LNCaP clone FGC (cell line): ENCODE results near the gene PWWP2A.

Experiments used
- DNase-seq: peaks from one replicate; pipeline ENCODE4 v3.0.0-alpha.2; 2011; ENCODE audit warnings: low read depth
- H3K4me3 ChIP-seq: 2 replicates; pipeline ENCODE4 v1.5.1; 2011; ENCODE audit warnings: mild to moderate bottlenecking, low read depth, low read length, control low read depth
- CTCF ChIP-seq: IDR thresholded peaks from 2 replicates; pipeline ENCODE4 v1.5.1; 2012; ENCODE audit warnings: mild to moderate bottlenecking; ENCODE audit not compliant: control insufficient read depth, insufficient read depth; ENCODE audit errors: extremely low read depth

Gene PWWP2A

DNA sequence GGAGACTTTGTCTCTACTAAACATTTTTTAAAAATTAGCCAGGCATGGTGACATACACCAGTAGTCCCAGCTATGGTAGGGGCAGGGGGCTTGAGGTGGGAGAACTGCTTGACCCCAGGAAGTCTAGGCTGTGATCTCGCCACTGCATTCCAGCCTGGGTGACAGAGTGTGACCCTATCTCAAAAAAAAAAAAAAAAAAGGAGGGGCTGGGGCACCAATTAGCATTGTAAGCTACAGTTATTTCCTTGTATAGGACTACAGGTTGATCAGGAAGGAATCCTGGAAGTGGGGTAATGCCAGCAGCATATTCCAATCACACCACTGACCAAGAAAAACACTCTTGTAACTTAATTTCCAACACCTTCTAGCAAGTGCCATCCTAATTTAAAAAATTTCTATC is 32.1 kb downstream of the PWWP2A start:
- TF ChIP-seq CTCF: no peak
- no peak for DNase-seq
- H3K4me3 ChIP-seq: no peak overlapping the region

DNA sequence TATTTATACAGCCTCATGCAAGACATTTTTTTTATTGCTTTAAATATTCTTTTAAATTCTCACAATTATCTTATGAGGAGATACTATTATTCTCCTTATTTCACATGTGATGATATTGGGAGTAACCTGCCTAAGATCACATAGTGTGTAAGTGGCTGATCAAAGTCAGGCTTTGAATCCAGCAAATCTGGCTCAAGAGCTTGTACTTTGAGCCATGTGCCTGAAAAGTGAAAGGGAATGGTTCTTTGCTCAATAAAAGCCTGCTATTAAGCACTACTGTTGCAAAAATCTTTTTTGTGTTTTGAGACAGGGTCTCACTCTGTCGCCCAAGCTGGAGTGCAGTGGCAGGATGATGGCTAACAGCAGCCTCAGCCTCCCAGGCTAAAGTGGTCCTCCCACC is 35.1 kb downstream of the PWWP2A start:
- no peak overlapping the region for H3K4me3 ChIP-seq
- TF ChIP-seq CTCF: no peak
- DNase-seq: no peak

DNA sequence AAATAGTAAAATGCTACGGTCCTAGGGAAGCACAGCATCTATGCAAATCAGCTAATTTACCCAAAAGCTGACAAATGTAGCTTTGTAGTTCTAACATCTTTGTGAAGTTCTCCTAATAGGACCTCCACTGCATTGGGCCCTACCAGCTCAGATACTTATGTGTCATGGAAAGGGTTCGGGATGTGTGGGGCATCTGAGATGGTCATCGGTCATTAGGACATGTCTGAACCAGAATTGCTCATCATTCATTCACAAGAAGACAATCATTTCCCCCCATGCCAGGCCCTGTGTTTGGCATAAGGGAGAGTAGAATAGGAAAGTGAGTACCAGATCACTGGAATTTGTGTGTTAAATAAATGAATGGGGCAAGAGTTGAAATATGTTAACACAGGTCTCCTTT is 35.7 kb downstream of the PWWP2A start:
- no peak for TF ChIP-seq CTCF
- no peak for DNase-seq
- no peak overlapping the region for H3K4me3 ChIP-seq

DNA sequence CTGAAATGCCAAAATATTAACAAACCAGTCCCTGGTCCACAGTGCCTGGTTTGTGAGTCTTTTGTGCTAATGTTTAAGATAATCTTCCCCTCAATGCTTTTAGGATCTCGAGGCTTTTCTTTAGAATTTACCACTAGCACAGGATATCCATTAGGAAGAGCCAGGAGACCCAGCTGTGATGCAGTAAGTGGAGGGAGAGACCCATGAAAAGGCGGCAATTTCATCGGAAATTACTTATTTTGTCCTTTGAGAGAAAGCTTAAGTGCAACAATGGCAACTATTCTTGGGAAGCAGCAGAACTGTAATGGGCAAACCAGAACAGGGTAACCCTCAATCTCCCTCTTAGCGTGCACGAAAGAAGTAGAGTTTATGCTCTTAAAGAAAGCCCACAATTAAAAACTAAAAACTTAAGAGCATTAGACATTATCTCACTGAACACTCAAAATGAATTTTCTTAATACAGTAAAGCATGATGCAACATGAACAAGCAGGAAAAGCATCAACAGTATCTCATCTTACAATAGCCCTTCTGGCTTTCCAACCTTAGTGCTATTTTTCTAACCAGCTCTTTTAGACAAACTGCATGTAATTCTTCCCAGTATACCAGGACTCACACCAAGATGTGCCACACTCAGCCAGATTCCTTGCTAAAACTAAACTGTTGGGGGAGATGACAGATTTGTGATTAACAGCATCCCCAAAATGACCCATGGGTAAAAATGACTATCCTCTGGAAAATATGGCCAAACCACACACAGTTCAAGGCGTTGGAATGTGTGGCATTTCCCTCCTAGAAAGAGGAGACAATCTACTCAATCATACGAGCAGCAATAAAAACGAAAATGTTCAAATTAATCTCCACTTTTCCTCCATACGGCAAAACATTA is 36.4 kb downstream of the PWWP2A start:
- no peak overlapping the region for H3K4me3 ChIP-seq
- no peak for DNase-seq
- TF ChIP-seq CTCF: no peak

GRCh38 chr5:160081495-160081894 is 37.8 kb downstream of the PWWP2A start:
- TF ChIP-seq CTCF: no peak
- H3K4me3 ChIP-seq: no peak overlapping the region
- no peak for DNase-seq

- no peak for TF ChIP-seq CTCF
- DNase-seq: no peak
- H3K4me3 ChIP-seq: no peak overlapping the region
These were observed 39.5 kb downstream of the PWWP2A start for GRCh38 chr5:160079753-160080152.

GRCh38 chr5:160076997-160077396 is 42.3 kb downstream of the PWWP2A start:
- DNase-seq: no peak
- TF ChIP-seq CTCF: no peak
- no peak overlapping the region for H3K4me3 ChIP-seq
